ENCODE data around the gene MFSD12.
"Not testable (repeated sequence)": the region's sequence is repeated elsewhere in the genome, so short reads cannot be mapped to it uniquely, and the experiment has no call there.

MFSD12 gene

GRCh38 chr19:3538258-3538929, 19.0 kb downstream of the MFSD12 start:
- DNase-seq (ENCODE audit: low read depth in 4 of 4, low spot score in 1 of 4): no peak

- DNase-seq (ENCODE audit: low read depth in 4 of 4, low spot score in 1 of 4): no peak
These were observed 19.7 kb downstream of the MFSD12 start for GRCh38 chr19:3537438-3538240.

GRCh38 chr19:3537101-3537437, 20.3 kb downstream of the MFSD12 start:
- no peak for DNase-seq (ENCODE audit: low read depth in 4 of 4, low spot score in 1 of 4)

- no peak for DNase-seq (ENCODE audit: low read depth in 4 of 4, low spot score in 1 of 4)
These were observed 20.8 kb downstream of the MFSD12 start for GRCh38 chr19:3536429-3537100.

GRCh38 chr19:3535981-3536380, 21.4 kb downstream of the MFSD12 start:
- DNase-seq (ENCODE audit: low read depth in 4 of 4, low spot score in 1 of 4): no peak

GRCh38 chr19:3535563-3535965, 21.8 kb downstream of the MFSD12 start:
- DNase-seq (ENCODE audit: low read depth in 4 of 4, low spot score in 1 of 4): no peak

GRCh38 chr19:3535235-3535535, 22.2 kb downstream of the MFSD12 start:
- DNase-seq (ENCODE audit: low read depth in 4 of 4, low spot score in 1 of 4): no peak

GRCh38 chr19:3534375-3535234, 22.8 kb downstream of the MFSD12 start:
- no peak for DNase-seq (ENCODE audit: low read depth in 4 of 4, low spot score in 1 of 4)

- no peak for DNase-seq (ENCODE audit: low read depth in 4 of 4, low spot score in 1 of 4)
These were observed 23.7 kb downstream of the MFSD12 start for GRCh38 chr19:3533563-3534216.

- no peak for DNase-seq (ENCODE audit: low read depth in 4 of 4, low spot score in 1 of 4)
These were observed 24.4 kb downstream of the MFSD12 start for GRCh38 chr19:3533033-3533432.

- no peak for DNase-seq (ENCODE audit: low read depth in 4 of 4, low spot score in 1 of 4)
These were observed 25.1 kb downstream of the MFSD12 start for GRCh38 chr19:3532154-3532786.

GRCh38 chr19:3531716-3532115, 25.7 kb downstream of the MFSD12 start:
- DNase-seq (ENCODE audit: low read depth in 4 of 4, low spot score in 1 of 4): no peak

GRCh38 chr19:3530389-3530788, 27.0 kb downstream of the MFSD12 start:
- no peak for DNase-seq (ENCODE audit: low read depth in 4 of 4, low spot score in 1 of 4)

GRCh38 chr19:3529299-3529698, 28.1 kb downstream of the MFSD12 start:
- DNase-seq (ENCODE audit: low read depth in 4 of 4, low spot score in 1 of 4): not testable (repeated sequence)

GRCh38 chr19:3528539-3529211, 28.7 kb downstream of the MFSD12 start:
- DNase-seq (ENCODE audit: low read depth in 4 of 4, low spot score in 1 of 4): no peak

GRCh38 chr19:3528080-3528479, 29.3 kb downstream of the MFSD12 start:
- DNase-seq (ENCODE audit: low read depth in 4 of 4, low spot score in 1 of 4): no peak

- DNase-seq (ENCODE audit: low read depth in 4 of 4, low spot score in 1 of 4): no peak
These were observed 30.0 kb downstream of the MFSD12 start for GRCh38 chr19:3527238-3527910.

GRCh38 chr19:3526507-3527237, 30.7 kb downstream of the MFSD12 start:
- no peak for DNase-seq (ENCODE audit: low read depth in 4 of 4, low spot score in 1 of 4)
